Measurements from ENCODE around the gene CCL4.
"Not testable (repeated sequence)": the region's sequence is repeated elsewhere in the genome, so short reads cannot be mapped to it uniquely, and the experiment has no call there.

The CCL4 gene

GRCh38 chr17:36088670-36089338, 14.8 kb upstream of the CCL4 start:
- Histone ChIP-seq H3K9ac (peak overlapping the region; percentile 13; the same call in 1 of the 2 replicates), H3K4me1 (peaks cover 63% of the 10 kb centered on the region), H3K27me3 (no peaks in the 10 kb centered on the region), H4K20me1 (no peaks in the 10 kb centered on the region), H3K9me3 (no peaks in the 10 kb centered on the region), H3K27ac (peak overlapping the region; percentile 52; the same call in 1 of the 2 replicates), H3K4me3 (peak overlapping the region; percentile 40; the same call in 1 of the 2 replicates), H3K36me3 (no peaks in the 10 kb centered on the region), H3K4me2 (peak overlapping the region; percentile 82)
- TF ChIP-seq Cebpa-rat (IDR thresholded peaks at IDR 0.05) = no peak

- Histone ChIP-seq H4K20me1 (no peaks in the 10 kb centered on the region), H3K4me3 (peak overlapping the region; percentile 40; the same call in 1 of the 2 replicates), H3K4me1 (peaks cover 66% of the 10 kb centered on the region), H3K4me2 (peak overlapping the region; percentile 82), H3K9me3 (no peaks in the 10 kb centered on the region), H3K27me3 (no peaks in the 10 kb centered on the region), H3K9ac (peak overlapping the region; percentile 13; the same call in 1 of the 2 replicates), H3K36me3 (no peaks in the 10 kb centered on the region), H3K27ac (peak overlapping the region; percentile 52; the same call in 1 of the 2 replicates)
- TF ChIP-seq Cebpa-rat (IDR thresholded peaks at IDR 0.05) = no peak
These were observed 14.2 kb upstream of the CCL4 start for GRCh38 chr17:36089339-36089865.

- no peaks in the 10 kb centered on the region for H3K36me3 ChIP-seq
- peak within 1 kb of the TSS; percentile 55; the same call in 1 of the 2 replicates for H3K9ac ChIP-seq
- H3K4me2 ChIP-seq = peak within 1 kb of the TSS; percentile 82
- H4K20me1 ChIP-seq = no peaks in the 10 kb centered on the region
- peak; percentile 99 for TF ChIP-seq Cebpa-rat (IDR thresholded peaks at IDR 0.05)
- peak within 1 kb of the TSS; percentile 40; the same call in 1 of the 2 replicates for H3K4me3 ChIP-seq
- peak within 1 kb of the TSS; percentile 52; the same call in 1 of the 2 replicates for H3K27ac ChIP-seq
- H3K4me1 ChIP-seq = peaks cover 73% of the 10 kb centered on the region
- H3K27me3 ChIP-seq = no peaks in the 10 kb centered on the region
- H3K9me3 ChIP-seq = no peaks in the 10 kb centered on the region
These were observed 13.5 kb upstream of the CCL4 start, which contains the start of gene CCL3 for GRCh38 chr17:36089888-36090836. Gene CCL3, minus strand, starts transcription at chr17:36090143. Its CDS starts 85 bp downstream, at chr17:36090058.

DNA sequence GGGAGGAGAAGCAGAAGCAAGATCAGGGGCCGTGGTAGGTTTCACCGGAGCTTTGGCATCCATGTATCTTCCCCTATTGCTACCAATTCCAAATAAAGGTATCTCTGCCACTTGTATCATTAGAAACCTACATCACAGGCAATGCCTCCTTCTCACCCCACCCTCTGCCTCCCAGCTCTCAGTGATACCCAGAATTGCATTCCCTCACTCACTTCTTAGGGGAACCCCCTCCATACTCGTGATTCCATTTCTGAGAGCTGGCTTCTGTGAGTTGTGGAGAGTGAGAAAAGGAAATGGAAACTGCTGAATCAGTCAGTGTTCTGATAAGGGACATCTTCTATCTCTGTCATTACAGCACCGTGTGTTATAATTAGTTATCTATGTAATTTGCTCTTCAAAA, 11.4 kb upstream of the CCL4 start:
- Histone ChIP-seq H4K20me1 (no peaks in the 10 kb centered on the region), H3K4me2 (peak overlapping the region; percentile 66), H3K4me3 (no peak overlapping the region)

GRCh38 chr17:36092715-36093114, 10.9 kb upstream of the CCL4 start:
- not testable (repeated sequence) for H3K27me3 ChIP-seq, H4K20me1 ChIP-seq, H3K4me3 ChIP-seq, H3K27ac ChIP-seq, H3K9ac ChIP-seq, H3K9me3 ChIP-seq, H3K36me3 ChIP-seq
- H3K4me2 ChIP-seq = peak overlapping the region; percentile 66; the same call in 1 of the 2 replicates
- H3K4me1 ChIP-seq = peaks cover 73% of the 10 kb centered on the region

More for the DNA sequence above, 11.4 kb upstream of the CCL4 start:
- no peaks in the 10 kb centered on the region for H3K27me3 ChIP-seq
- peaks cover 73% of the 10 kb centered on the region for H3K4me1 ChIP-seq
- no peaks in the 10 kb centered on the region for H3K9me3 ChIP-seq
- no peak overlapping the region for H3K9ac ChIP-seq
- H3K36me3 ChIP-seq = no peaks in the 10 kb centered on the region
- TF ChIP-seq Cebpa-rat (IDR thresholded peaks at IDR 0.05) = no peak
- H3K27ac ChIP-seq = no peak overlapping the region

- Histone ChIP-seq H3K36me3 (no peaks in the 10 kb centered on the region), H3K4me3 (no peak overlapping the region), H3K27me3 (no peaks in the 10 kb centered on the region), H3K9ac (no peak overlapping the region), H3K27ac (no peak overlapping the region), H3K4me2 (no peak overlapping the region), H4K20me1 (no peaks in the 10 kb centered on the region), H3K4me1 (peaks cover 59% of the 10 kb centered on the region), H3K9me3 (no peaks in the 10 kb centered on the region)
- no peak for TF ChIP-seq Cebpa-rat (IDR thresholded peaks at IDR 0.05)
These were observed 9.4 kb upstream of the CCL4 start for GRCh38 chr17:36094232-36094631.

DNA sequence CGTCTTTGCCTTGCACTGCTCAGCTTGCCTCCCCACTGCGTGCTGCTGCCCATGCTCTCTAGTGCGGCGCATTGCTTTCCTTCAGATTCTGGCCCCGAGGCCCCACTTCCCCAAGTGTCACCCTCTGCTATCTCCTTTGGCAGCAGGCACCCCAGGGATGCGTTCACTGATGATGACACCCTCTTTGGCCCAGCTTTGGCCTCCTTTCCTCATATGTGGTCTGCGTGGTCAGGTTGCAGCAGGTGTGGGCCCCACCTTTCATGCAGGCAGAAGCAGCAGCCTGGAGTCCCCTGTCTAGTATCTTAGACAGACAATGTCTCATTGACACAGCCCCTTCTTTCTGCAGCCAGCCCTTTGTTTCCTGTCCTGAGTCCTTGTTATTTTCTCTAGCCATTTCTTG, 8.9 kb upstream of the CCL4 start:
- Histone ChIP-seq H3K27me3 (no peaks in the 10 kb centered on the region), H4K20me1 (no peaks in the 10 kb centered on the region), H3K36me3 (no peaks in the 10 kb centered on the region), H3K27ac (no peak overlapping the region), H3K9ac (no peak overlapping the region), H3K4me1 (peaks cover 59% of the 10 kb centered on the region), H3K4me2 (no peak overlapping the region), H3K4me3 (no peak overlapping the region), H3K9me3 (no peaks in the 10 kb centered on the region)
- no peak for TF ChIP-seq Cebpa-rat (IDR thresholded peaks at IDR 0.05)

DNA sequence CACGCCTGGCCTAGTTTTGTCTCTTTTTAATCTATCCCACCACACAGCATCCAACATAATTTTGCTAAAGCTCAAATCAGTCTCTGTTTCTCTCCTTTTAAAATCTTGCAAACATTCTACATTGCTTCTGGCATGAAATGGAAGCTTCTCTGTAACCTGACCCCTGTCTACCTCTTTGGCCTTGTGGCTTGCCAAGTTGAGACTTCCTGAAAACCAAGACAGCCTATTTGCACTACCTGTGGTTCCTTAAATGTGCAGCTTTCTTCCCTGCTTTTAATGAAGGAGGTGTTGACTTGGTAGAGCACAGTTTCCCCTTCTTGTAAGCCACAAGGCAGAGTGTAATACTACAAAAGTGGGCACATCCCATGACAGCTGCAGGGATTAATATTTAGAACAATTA, 7.6 kb upstream of the CCL4 start:
- H3K27ac ChIP-seq = no peak overlapping the region
- peak overlapping the region; percentile 5 for H3K4me2 ChIP-seq
- H4K20me1 ChIP-seq = no peaks in the 10 kb centered on the region
- TF ChIP-seq Cebpa-rat (IDR thresholded peaks at IDR 0.05) = no peak
- no peak overlapping the region for H3K9ac ChIP-seq
- H3K4me3 ChIP-seq = no peak overlapping the region
- H3K36me3 ChIP-seq = no peaks in the 10 kb centered on the region
- no peaks in the 10 kb centered on the region for H3K9me3 ChIP-seq
- peaks cover 57% of the 10 kb centered on the region for H3K4me1 ChIP-seq
- no peaks in the 10 kb centered on the region for H3K27me3 ChIP-seq

GRCh38 chr17:36099004-36099403, 4.6 kb upstream of the CCL4 start:
- not testable (repeated sequence) for H3K4me3 ChIP-seq

GRCh38 chr17:36104246-36104645, 619 bp downstream of the CCL4 start:
- H3K4me3 ChIP-seq, H3K9ac ChIP-seq, H3K27ac ChIP-seq, H4K20me1 ChIP-seq, H3K9me3 ChIP-seq, H3K27me3 ChIP-seq, H3K36me3 ChIP-seq: not testable (repeated sequence)
- Histone ChIP-seq H3K4me1 (peaks cover 46% of the 10 kb centered on the region), H3K4me2 (peak overlapping the region; percentile 73)

More at GRCh38 chr17:36099004-36099403, 4.6 kb upstream of the CCL4 start:
- H3K4me2 ChIP-seq, H3K36me3 ChIP-seq, H3K9ac ChIP-seq, H3K27me3 ChIP-seq, H3K9me3 ChIP-seq, H4K20me1 ChIP-seq, H3K27ac ChIP-seq: not testable (repeated sequence)
- peaks cover 51% of the 10 kb centered on the region for H3K4me1 ChIP-seq
